Upper lobe of left lung (tissue), 4 donors: Measurements from ENCODE around the gene GRHL3.

Experiments used
- CTCF ChIP-seq, 6 experiments: fragments of 450-650 bp in 4 of 6; fragments of 200-600 bp in 2 of 6; sonication (generic) in 2 of 6; IDR thresholded peaks; one replicate each; pipeline ENCODE4 v1.5.1; 2016 to 2019; ENCODE audit warnings: antibody characterized with exemption in 6 of 6
- POLR2AphosphoS5 ChIP-seq, 2 donors: sonication (generic); formaldehyde crosslinking; IDR thresholded peaks; one replicate each; pipeline ENCODE4 v1.5.1; 2017; ENCODE audit warnings: antibody characterized with exemption in 2 of 2

DNA sequence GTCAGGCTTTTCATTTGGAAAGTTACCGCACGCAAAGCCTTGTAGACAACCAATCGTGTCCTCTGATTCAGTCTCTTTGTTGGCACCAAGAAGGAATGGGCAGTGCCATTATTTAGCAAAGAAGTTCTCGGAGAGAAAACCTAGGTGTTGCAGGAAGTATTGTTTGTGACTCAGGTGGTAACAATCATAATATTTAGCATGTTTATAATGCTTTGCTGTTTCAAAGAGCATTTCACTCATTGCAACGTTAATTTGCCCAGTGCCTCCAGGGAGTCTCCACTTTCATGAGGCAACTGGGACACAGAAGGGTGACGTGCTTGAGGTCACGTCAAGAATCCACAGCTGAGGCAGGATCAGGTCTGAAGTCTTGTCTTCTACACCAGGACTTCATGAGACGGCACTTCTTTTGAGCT is 63.0 kb downstream of the GRHL3 start:
- TF ChIP-seq CTCF (IDR thresholded peaks at IDR 0.05): no peak
- TF ChIP-seq POLR2AphosphoS5 (IDR thresholded peaks at IDR 0.05): no peak
